H1 (cell line): Measurements from ENCODE around the gene GPC6. TPM values are rescaled to one million over a fixed set of nuclear protein-coding genes. Genes with fewer than 3 reads are reported as not detected.

ENCODE experiments used
- CTCF ChIA-PET: fragments of 300-600 bp; sonication (Branson Sonifier 250); formaldehyde crosslinking; loops from one replicate; lab custom pipeline; 2021; ENCODE audit not compliant: partially characterized antibody; lab: Charles Lee
- POLR2A ChIA-PET: fragments of 300-600 bp; sonication (Branson Sonifier 250); formaldehyde crosslinking; loops from one replicate; lab custom pipeline; 2021; ENCODE audit warnings: inconsistent platforms; ENCODE audit not compliant: partially characterized antibody; lab: Charles Lee
- DNase-seq, 2 experiments: peaks; one replicate each; pipeline versions ENCODE4 v3.0.0 to v3.0.0-alpha.2; 2010 to 2022; ENCODE audit warnings: low spot score in 2 of 2, low read depth in 1 of 2, mixed read lengths in 1 of 2
- FAIRE-seq: peaks from 2 replicates; lab custom pipeline; 2011; peaks lifted over from hg19 to GRCh38; lab: Jason Lieb, UNC
- H2AFZ ChIP-seq: 2 replicates; pipeline ENCODE4 v1.8.1; 2012; ENCODE audit warnings: low read length, inconsistent platforms
- H2AK5ac ChIP-seq: 2 replicates; pipeline ENCODE4 v1.6.1; 2013; ENCODE audit warnings: low read depth, low read length
- H2BK120ac ChIP-seq: replicated peaks from 2 replicates; pipeline ENCODE3; 2013; ENCODE audit warnings: low read depth, low read length, inconsistent platforms
- H2BK12ac ChIP-seq: 2 replicates; pipeline ENCODE4 v1.6.1; 2013; ENCODE audit warnings: low read depth, low read length
- H2BK15ac ChIP-seq: 2 replicates; pipeline ENCODE4 v1.6.1; 2013; ENCODE audit warnings: low read length
- H2BK20ac ChIP-seq: 2 replicates; pipeline ENCODE4 v1.6.1; 2013; ENCODE audit warnings: low read length
- H2BK5ac ChIP-seq: 2 replicates; pipeline ENCODE4 v1.6.1; 2013; ENCODE audit warnings: low read depth, low read length
- H3K14ac ChIP-seq: 2 replicates; pipeline ENCODE4 v1.6.1; 2013; ENCODE audit warnings: inconsistent platforms; ENCODE audit not compliant: insufficient read length
- H3K18ac ChIP-seq: 2 replicates; pipeline ENCODE4 v1.6.1; 2013; ENCODE audit warnings: low read length; ENCODE audit errors: extremely low read depth
- H3K23ac ChIP-seq: 2 replicates; pipeline ENCODE4 v1.6.1; 2013; ENCODE audit warnings: inconsistent platforms; ENCODE audit not compliant: insufficient read length
- H3K23me2 ChIP-seq: 2 replicates; pipeline ENCODE4 v1.6.1; 2013; ENCODE audit warnings: low read depth, low read length
- H3K27ac ChIP-seq: 2 replicates; pipeline ENCODE4 v1.6.1; 2011; ENCODE audit warnings: low read depth, low read length, inconsistent platforms
- H3K27me3 ChIP-seq, 4 experiments: replicated peaks in 1 of 4; 1 replicate in 1 of 4; 2 replicates in 3 of 4; pipeline versions ENCODE4 v1.6.1 to v1.8.1; 2011 to 2013; ENCODE audit warnings: low read length in 3 of 4, mild to moderate bottlenecking in 3 of 4, inconsistent platforms in 2 of 4, mixed read lengths in 2 of 4, moderate library complexity in 1 of 4; ENCODE audit not compliant: control insufficient read depth in 3 of 4, insufficient read depth in 3 of 4; ENCODE audit errors: extremely low read depth in 1 of 4
- H3K36me3 ChIP-seq, 4 experiments: 2 replicates each; pipeline versions ENCODE4 v1.6.1 to v1.8.1; 2011 to 2013; ENCODE audit warnings: mild to moderate bottlenecking in 4 of 4, low read length in 3 of 4, moderate library complexity in 2 of 4, control low read depth in 1 of 4, inconsistent platforms in 1 of 4; ENCODE audit not compliant: insufficient read depth in 4 of 4, control insufficient read depth in 2 of 4
- H3K4ac ChIP-seq: replicated peaks from 2 replicates; pipeline ENCODE3; 2013; ENCODE audit warnings: low read length, low read depth, mixed read lengths, inconsistent platforms; ENCODE audit not compliant: insufficient read length
- H3K4me1 ChIP-seq, 4 experiments: replicated peaks in 1 of 4; 1 replicate in 1 of 4; 2 replicates in 3 of 4; pipeline versions ENCODE4 v1.6.1 to v1.8.1; 2011 to 2013; ENCODE audit warnings: low read length in 3 of 4, inconsistent platforms in 2 of 4, mixed read lengths in 1 of 4; ENCODE audit not compliant: insufficient read depth in 4 of 4, control insufficient read depth in 3 of 4
- H3K4me2 ChIP-seq, 2 experiments: 2 replicates each; pipeline versions ENCODE4 v1.6.1 to v1.8.1; 2011 to 2013; ENCODE audit warnings: low read depth in 2 of 2, low read length in 2 of 2, control low read depth in 1 of 2, inconsistent platforms in 1 of 2, mild to moderate bottlenecking in 1 of 2; ENCODE audit not compliant: insufficient read depth in 1 of 2
- H3K4me3 ChIP-seq, 4 experiments: fragments of 200-600, 300-600 bp in 1 of 4; sonication (generic), shearing (Covaris generic), sonication (Bioruptor Twin) in 1 of 4; 2 replicates each; pipeline versions ENCODE4 v1.5.1 to v1.8.1; 2011 to 2016; ENCODE audit warnings: low read length in 4 of 4, low read depth in 3 of 4, control low read depth in 2 of 4, inconsistent platforms in 2 of 4, mild to moderate bottlenecking in 2 of 4, mixed read lengths in 1 of 4, moderate library complexity in 1 of 4; ENCODE audit not compliant: insufficient read depth in 2 of 4; ENCODE audit errors: extremely low read depth in 1 of 4
- H3K56ac ChIP-seq: replicated peaks from 2 replicates; pipeline ENCODE3; 2013; ENCODE audit warnings: low read depth, mild to moderate bottlenecking, mixed read lengths, low read length, inconsistent platforms; ENCODE audit not compliant: insufficient read length
- H3K79me1 ChIP-seq: 2 replicates; pipeline ENCODE4 v1.6.1; 2013; ENCODE audit warnings: low read depth, low read length, control low read depth
- H3K79me2 ChIP-seq, 2 experiments: 2 replicates each; pipeline versions ENCODE4 v1.6.1 to v1.8.1; 2012 to 2013; ENCODE audit warnings: low read length in 2 of 2, mild to moderate bottlenecking in 2 of 2, inconsistent platforms in 1 of 2; ENCODE audit not compliant: insufficient read depth in 2 of 2, control insufficient read depth in 1 of 2
- H3K9ac ChIP-seq, 4 experiments: replicated peaks in 1 of 4; 1 replicate in 1 of 4; 2 replicates in 3 of 4; pipeline versions ENCODE4 v1.6.1 to v1.8.1; 2011 to 2013; ENCODE audit warnings: low read depth in 3 of 4, low read length in 3 of 4, control low read depth in 2 of 4, mild to moderate bottlenecking in 2 of 4, moderate library complexity in 2 of 4, inconsistent platforms in 1 of 4; ENCODE audit errors: extremely low read depth in 1 of 4
- H3K9me3 ChIP-seq, 2 experiments: 2 replicates each; pipeline versions ENCODE4 v1.6.1 to v1.8.1; 2012 to 2013; ENCODE audit warnings: mild to moderate bottlenecking in 2 of 2, moderate library complexity in 2 of 2, control low read depth in 1 of 2, inconsistent platforms in 1 of 2, low read depth in 1 of 2, low read length in 1 of 2, mixed read lengths in 1 of 2; ENCODE audit not compliant: insufficient read depth in 2 of 2
- H4K20me1 ChIP-seq, 2 experiments: replicated peaks in 1 of 2; 2 replicates each; pipeline versions ENCODE3 to v1.8.1; 2011 to 2013; ENCODE audit warnings: inconsistent platforms in 2 of 2, low read length in 2 of 2, mild to moderate bottlenecking in 1 of 2; ENCODE audit not compliant: insufficient read depth in 2 of 2, control insufficient read depth in 1 of 2
- H4K5ac ChIP-seq: 2 replicates; pipeline ENCODE4 v1.6.1; 2013; ENCODE audit warnings: low read length, low read depth, mixed read lengths, inconsistent platforms; ENCODE audit not compliant: insufficient read length
- H4K8ac ChIP-seq: 2 replicates; pipeline ENCODE4 v1.8.0; 2013; ENCODE audit warnings: mild to moderate bottlenecking, moderate library complexity, low read length, inconsistent platforms; ENCODE audit not compliant: insufficient read depth; ENCODE audit errors: extremely low read depth
- H4K91ac ChIP-seq: replicated peaks from 2 replicates; pipeline ENCODE3; 2013; ENCODE audit warnings: low read length, mixed read lengths, inconsistent platforms; ENCODE audit not compliant: insufficient read length
- BCL11A ChIP-seq, 2 experiments: IDR thresholded peaks; one replicate each; pipeline ENCODE4 v1.6.1; 2011; ENCODE audit warnings: low read depth in 2 of 2, low read length in 2 of 2, mild to moderate bottlenecking in 2 of 2
- HDAC2 ChIP-seq, 2 experiments: fragments of 300-600 bp in 1 of 2; sonication (generic) in 1 of 2; IDR thresholded peaks; 2 replicates each; pipeline ENCODE4 v1.6.1; 2011 to 2012; ENCODE audit warnings: low read depth in 2 of 2, low read length in 2 of 2, mild to moderate bottlenecking in 2 of 2, moderate library complexity in 2 of 2, borderline replicate concordance in 1 of 2, inconsistent platforms in 1 of 2
- MAFK ChIP-seq: IDR thresholded peaks from 2 replicates; pipeline ENCODE4 v1.6.1; 2012; ENCODE audit warnings: low read depth, mild to moderate bottlenecking, improper control_type of control experiment, low read length
- RAD21 ChIP-seq, 2 experiments: IDR thresholded peaks in 1 of 2; conservative IDR thresholded peaks in 1 of 2; 2 replicates each; pipeline ENCODE4 v1.6.1; 2011; ENCODE audit warnings: low read depth in 2 of 2, low read length in 2 of 2, improper control_type of control experiment in 1 of 2, inconsistent platforms in 1 of 2, mild to moderate bottlenecking in 1 of 2, moderate library complexity in 1 of 2
- SAP30 ChIP-seq: fragments of 300-600 bp; sonication (generic); IDR thresholded peaks from 2 replicates; pipeline ENCODE4 v1.7.1; 2012; ENCODE audit warnings: low read length, moderate library complexity, mild to moderate bottlenecking, inconsistent platforms; ENCODE audit not compliant: insufficient read depth, insufficient replicate concordance
- SP1 ChIP-seq: IDR thresholded peaks from 2 replicates; pipeline ENCODE4 v1.6.1; 2011; ENCODE audit warnings: low read depth, low read length
- TAF1 ChIP-seq: IDR thresholded peaks from 2 replicates; pipeline ENCODE4 v1.6.1; 2011; ENCODE audit warnings: mild to moderate bottlenecking, low read depth, low read length
- WGBS, 2 experiments: shearing (Covaris generic) in 1 of 2; methylation state at CpG; one replicate each; pipeline versions ENCODE4 v1.1.6 to v1.1.7; 2013 to 2015; ENCODE audit warnings: low lambda C conversion rate in 2 of 2, mixed read lengths in 2 of 2, inconsistent platforms in 1 of 2, low coverage in 1 of 2, missing lambda C conversion rate in 1 of 2; ENCODE audit not compliant: insufficient replicate concordance in 2 of 2, insufficient coverage in 1 of 2, insufficient read length in 1 of 2; ENCODE audit errors: extremely low coverage in 1 of 2, missing lambda C conversion rate in 1 of 2; 5-methylcytosine and 5-hydroxymethylcytosine counted together
- polyA plus RNA-seq, 7 experiments: library from polyadenylated mRNA; depleted of rRNA in 3 of 7; stranded (reverse) in 5 of 7; unstranded in 2 of 7; fragments of >200 nt in 5 of 7; fragments of 200-250 nt in 2 of 7; gene quantifications; 1 replicate in 5 of 7; 2 replicates in 1 of 7; 4 replicates in 1 of 7; pipeline versions ENCODE4 v1.2.1 to v1.2.3, GENCODE V29; 2011 to 2013; ENCODE audit warnings: missing spikeins in 2 of 7, mixed read lengths in 2 of 7
- total RNA-seq: library from RNA; stranded (reverse); fragmentation: NEBNext Ultra II Directional; extraction: Animal tissue kit (Norgen Biotek cat#: 25700); gene quantifications from 2 replicates; pipeline ENCODE4 v1.2.1, GENCODE V29; 2021

Gene GPC6
- total and polyA plus RNA-seq, 2 of the 8 experiments (the other 6 are each of a cell fraction or from before 2014, with no cell fraction given): 5.4 to 12.0 TPM

- ChIA-PET POLR2A (no interaction called here), CTCF (no interaction called here)
- Histone ChIP-seq H4K20me1 (no peaks in the 10 kb centered on the region), H3K27me3 (no peaks in the 10 kb centered on the region), H3K9me3 (no peaks in the 10 kb centered on the region), H4K5ac (no peak overlapping the region), H3K79me2 (no peaks in the 10 kb centered on the region), H3K56ac (no peak overlapping the region), H3K4me1 (no peaks in the 10 kb centered on the region), H3K23me2 (no peaks in the 10 kb centered on the region), H2BK20ac (no peak overlapping the region), H3K36me3 (no peaks in the 10 kb centered on the region), H3K14ac (no peak overlapping the region), H3K27ac (no peak overlapping the region), H3K4ac (no peak overlapping the region), H3K4me2 (no peak overlapping the region), H3K4me3 (no peak overlapping the region), H4K91ac (no peak overlapping the region), H2BK15ac (no peak overlapping the region), H2AFZ (no peak overlapping the region)
- WGBS, 2 experiments: 91% methylated on average over 1 of the region's 1 CpG; no CpG with 5 or more reads in 1 of the 2 experiments
- DNase-seq (no peak), FAIRE-seq (no peak)
- TF ChIP-seq SAP30: no peak
- no peak for TF ChIP-seq RAD21 (IDR thresholded peaks at IDR 0.05 in 1 of 2, conservative IDR thresholded peaks at IDR 0.05 in 1 of 2; ENCODE audit: low read depth in 2 of 2, low read length in 2 of 2)
- TF ChIP-seq TAF1: no peak
- TF ChIP-seq SP1: no peak
- TF ChIP-seq HDAC2 (IDR thresholded peaks at IDR 0.05; ENCODE audit: borderline replicate concordance in 1 of 2, low read depth in 2 of 2, low read length in 2 of 2): no peak
- no peak for TF ChIP-seq BCL11A (IDR thresholded peaks at IDR 0.05; ENCODE audit: low read depth in 2 of 2, low read length in 2 of 2)
- peak; percentile 48; the same call in 1 of the 2 replicates for TF ChIP-seq MAFK
- TF ChIP-seq, all 59 proteins: peak for 1
- no peak overlapping the region for H3K18ac ChIP-seq
- H2AK5ac ChIP-seq: no peak overlapping the region
- no peak overlapping the region for H4K8ac ChIP-seq
- H2BK5ac ChIP-seq: no peak overlapping the region
- no peak overlapping the region for H3K9ac ChIP-seq
- no peak overlapping the region for H2BK120ac ChIP-seq
- no peaks in the 10 kb centered on the region for H3K79me1 ChIP-seq
- H2BK12ac ChIP-seq: no peak overlapping the region
- H3K23ac ChIP-seq: no peak overlapping the region
Observed at GRCh38 chr13:93915269-93915809, 688.7 kb downstream of the GPC6 start.
